GM10248 (cell line): Measurements from ENCODE around the gene NPSR1.

Source experiments
- CTCF ChIA-PET: fragments of 300-600 bp; sonication (Branson Sonifier 250); formaldehyde crosslinking; extraction: SDS; loops from one replicate; lab custom pipeline; 2021; ENCODE audit warnings: antibody characterized with exemption; lab: Yijun Ruan, JAX
- POLR2A ChIA-PET: fragments of 350-650 bp; sonication (Branson Sonifier 250); formaldehyde crosslinking; extraction: SDS; loops from one replicate; lab custom pipeline; 2020; ENCODE audit warnings: antibody characterized with exemption; lab: Yijun Ruan, JAX
- DNase-seq: peaks from one replicate; pipeline ENCODE4 v3.0.0; 2012; ENCODE audit errors: extremely low spot score
- TF ChIP-seq, protein P1 (sequence below): IDR thresholded peaks from 2 replicates; pipeline ENCODE4 v1.5.1; 2012; ENCODE audit warnings: mild to moderate bottlenecking, low read depth; ENCODE audit errors: extremely low read depth, missing control alignments, control extremely low read depth

Gene NPSR1

DNA sequence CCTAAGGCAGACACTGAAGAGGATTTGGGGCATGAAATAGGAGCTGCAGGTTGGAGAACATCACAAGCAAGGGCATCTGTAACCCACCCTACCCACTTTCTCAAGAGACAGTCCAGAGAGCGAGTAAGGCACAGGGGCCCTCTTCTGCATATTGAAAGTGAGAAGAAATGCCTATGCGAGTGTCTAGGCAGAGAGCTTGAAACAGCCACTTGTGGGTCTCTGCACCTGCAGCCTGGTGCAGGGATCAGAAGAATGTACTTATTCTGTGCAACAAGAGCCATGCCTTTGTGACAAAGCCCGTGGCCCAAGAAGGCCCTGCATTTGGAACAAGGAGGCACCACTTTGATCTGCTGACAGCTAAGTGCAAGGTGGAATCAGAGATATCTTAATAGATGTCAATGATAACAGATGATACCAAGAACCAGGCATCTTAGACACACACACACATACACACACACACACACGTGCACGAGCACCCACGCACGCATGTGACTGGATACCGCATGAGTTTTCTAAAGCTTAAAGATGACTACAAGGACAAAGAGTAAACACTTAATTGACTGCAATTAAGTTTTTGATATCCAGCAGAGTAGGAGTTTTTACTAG lies 89.3 kb downstream of the NPSR1 start:
- ChIA-PET POLR2A (no interaction called here), CTCF (interaction anchor here (0.9 kb wide), 2 partner anchors 9 to 13 kb away, joined by 3 read pairs; no protein-coding TSS in a partner anchor)
- TF ChIP-seq, protein P1, sequence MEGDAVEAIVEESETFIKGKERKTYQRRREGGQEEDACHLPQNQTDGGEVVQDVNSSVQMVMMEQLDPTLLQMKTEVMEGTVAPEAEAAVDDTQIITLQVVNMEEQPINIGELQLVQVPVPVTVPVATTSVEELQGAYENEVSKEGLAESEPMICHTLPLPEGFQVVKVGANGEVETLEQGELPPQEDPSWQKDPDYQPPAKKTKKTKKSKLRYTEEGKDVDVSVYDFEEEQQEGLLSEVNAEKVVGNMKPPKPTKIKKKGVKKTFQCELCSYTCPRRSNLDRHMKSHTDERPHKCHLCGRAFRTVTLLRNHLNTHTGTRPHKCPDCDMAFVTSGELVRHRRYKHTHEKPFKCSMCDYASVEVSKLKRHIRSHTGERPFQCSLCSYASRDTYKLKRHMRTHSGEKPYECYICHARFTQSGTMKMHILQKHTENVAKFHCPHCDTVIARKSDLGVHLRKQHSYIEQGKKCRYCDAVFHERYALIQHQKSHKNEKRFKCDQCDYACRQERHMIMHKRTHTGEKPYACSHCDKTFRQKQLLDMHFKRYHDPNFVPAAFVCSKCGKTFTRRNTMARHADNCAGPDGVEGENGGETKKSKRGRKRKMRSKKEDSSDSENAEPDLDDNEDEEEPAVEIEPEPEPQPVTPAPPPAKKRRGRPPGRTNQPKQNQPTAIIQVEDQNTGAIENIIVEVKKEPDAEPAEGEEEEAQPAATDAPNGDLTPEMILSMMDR: no peak
- DNase-seq: no peak

DNA sequence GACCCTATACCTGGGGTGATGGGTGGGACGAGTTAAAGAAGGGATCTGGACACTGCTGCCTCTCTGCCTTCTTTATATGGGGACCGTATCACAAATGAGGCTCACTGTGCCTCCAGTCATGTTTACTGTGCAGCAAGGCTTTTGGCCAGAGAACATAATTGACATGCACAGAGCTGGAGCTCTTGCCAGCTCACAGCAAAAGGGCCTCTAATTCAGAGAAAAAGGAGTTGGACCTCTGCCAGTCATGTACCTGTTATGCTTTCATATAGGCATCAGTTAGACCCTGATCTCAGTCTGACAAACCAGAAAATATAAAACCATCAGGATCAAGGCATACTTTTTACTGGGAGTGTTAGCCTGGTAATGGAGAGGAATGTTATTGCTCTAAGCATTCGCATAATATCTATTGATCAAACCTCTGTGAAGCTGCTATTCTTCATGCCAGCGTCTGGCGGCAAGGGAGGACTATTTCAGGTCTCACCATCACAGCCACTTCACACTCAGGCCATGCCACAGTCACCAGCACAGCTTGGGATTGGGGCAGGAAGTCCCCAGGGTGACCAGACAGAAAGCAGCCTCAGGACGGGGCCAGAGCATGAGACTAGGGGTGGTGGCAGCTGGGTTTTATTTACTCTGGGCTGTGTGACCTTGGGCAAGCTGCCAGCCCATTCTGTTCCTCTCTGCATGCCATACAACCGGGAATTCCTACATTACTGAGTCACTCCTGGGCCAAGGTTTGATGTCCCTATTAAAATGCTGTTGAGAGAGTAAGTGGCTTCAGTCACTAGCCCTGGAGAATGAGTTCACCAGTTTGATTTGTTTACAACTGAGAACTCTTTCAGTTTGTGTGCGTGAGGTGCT lies 90.1 kb downstream of the NPSR1 start:
- TF ChIP-seq, protein P1: no peak
- DNase-seq: no peak
- POLR2A ChIA-PET: no interaction called here
- CTCF ChIA-PET: no interaction called here

DNA sequence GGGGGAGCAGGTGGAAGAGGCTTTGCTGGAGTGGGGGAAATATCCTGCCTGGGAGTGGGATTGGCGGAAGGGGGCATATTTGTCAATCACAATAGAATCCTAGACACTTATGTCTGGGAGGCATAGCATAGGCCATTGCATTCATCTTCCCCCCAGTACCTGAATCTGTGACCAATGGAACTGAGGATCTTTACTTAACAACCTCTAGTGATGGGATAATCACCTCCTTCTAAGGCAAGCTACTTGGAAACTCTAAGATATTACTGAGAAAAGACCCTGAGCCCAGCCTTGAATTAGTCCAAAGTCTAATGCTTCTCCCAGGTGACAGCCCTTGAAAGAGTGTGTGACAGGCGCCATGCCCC lies 90.7 kb downstream of the NPSR1 start:
- POLR2A ChIA-PET: no interaction called here
- CTCF ChIA-PET: no interaction called here
- TF ChIP-seq, protein P1: no peak
- no peak for DNase-seq

DNA sequence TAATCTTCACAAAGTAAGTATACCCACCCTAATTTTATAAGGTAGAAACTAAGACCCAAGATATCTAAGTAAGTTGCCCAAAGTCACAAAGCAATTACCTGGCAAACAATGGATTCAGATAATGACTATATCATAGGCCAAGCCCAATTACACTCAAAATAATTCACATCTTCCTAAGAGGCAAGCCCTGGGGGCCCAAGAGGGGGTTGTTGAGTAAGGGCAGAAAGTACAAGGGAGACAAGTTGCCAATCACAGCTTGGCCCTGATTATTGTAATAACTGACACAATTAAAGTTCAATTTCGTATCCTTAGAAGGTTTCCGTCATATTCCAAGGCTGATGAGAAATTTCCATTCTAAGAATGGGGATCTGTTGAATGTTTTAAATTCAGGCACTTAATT lies 91.4 kb downstream of the NPSR1 start:
- POLR2A ChIA-PET: no interaction called here
- CTCF ChIA-PET: no interaction called here
- TF ChIP-seq, protein P1: no peak
- no peak for DNase-seq

DNA sequence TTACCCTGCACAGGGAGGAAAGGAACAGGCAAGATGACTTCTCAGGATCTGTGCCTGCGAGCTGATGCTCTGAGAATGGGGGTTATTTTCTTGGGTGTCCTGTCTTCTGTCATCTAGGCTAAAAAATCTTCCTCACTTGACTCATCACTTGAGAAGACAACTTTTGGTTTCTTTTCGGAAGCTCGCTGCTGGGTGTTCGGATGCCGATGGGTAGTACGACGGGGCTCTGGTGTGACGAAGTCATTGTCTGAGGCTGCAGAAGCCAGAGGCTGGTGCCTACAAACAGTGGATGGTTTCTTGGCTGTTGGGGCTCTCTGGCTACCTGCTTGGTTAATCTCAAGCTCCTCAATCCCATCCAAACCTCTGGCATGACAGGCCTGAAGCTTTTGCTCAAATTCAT lies 92.2 kb downstream of the NPSR1 start:
- POLR2A ChIA-PET: no interaction called here
- DNase-seq: no peak
- CTCF ChIA-PET: interaction anchor here (1.2 kb wide), 1 partner anchor 770 kb away, joined by 3 read pairs; no protein-coding TSS in a partner anchor

DNA sequence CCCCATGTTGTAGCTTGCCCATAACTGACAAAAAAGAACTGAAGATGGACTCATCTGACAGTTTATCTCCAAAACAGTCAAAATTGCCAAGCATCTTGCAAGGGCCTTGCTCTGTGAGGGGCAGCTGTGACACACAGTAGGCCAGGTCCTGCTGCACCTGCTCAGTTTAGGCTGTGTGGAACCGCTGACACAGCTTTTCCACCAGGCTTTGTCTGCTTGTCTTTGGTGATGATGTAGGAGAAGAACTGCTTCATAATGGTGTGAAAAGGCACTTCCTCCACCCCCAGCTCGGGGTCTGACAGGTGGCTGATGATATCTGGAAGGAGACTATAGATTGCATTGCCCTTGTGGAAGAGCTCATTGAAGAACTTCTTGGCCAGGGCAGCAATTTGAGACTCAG lies 92.6 kb downstream of the NPSR1 start:
- no peak for DNase-seq
- CTCF ChIA-PET: interaction anchor here (1.2 kb wide), 1 partner anchor 769 kb away, joined by 3 read pairs; no protein-coding TSS in a partner anchor
- POLR2A ChIA-PET: no interaction called here
- TF ChIP-seq, protein P1: no peak

More for the DNA sequence above, 92.2 kb downstream of the NPSR1 start:
- TF ChIP-seq, protein P1: no peak
